ENCODE data around the gene RNF186.
"Not testable (repeated sequence)": the region's sequence is repeated elsewhere in the genome, so short reads cannot be mapped to it uniquely, and the experiment has no call there.

Gene RNF186
- total RNA-seq = 0 reads per million in 3 experiments

- no peak for DNase-seq
These were observed at the start of gene RNF186 for GRCh38 chr1:19814681-19815503. Gene RNF186 (minus strand): TSS chr1:19815283. CDS start chr1:19815101, 182 bp downstream.

GRCh38 chr1:19864570-19865160 is 49.6 kb upstream of the RNF186 start:
- DNase-seq = no peak

GRCh38 chr1:19862944-19863343 is 47.9 kb upstream of the RNF186 start:
- DNase-seq = no peak

- DNase-seq = no peak
These were observed 46.9 kb upstream of the RNF186 start for GRCh38 chr1:19861842-19862530.

- DNase-seq = no peak
These were observed 46.0 kb upstream of the RNF186 start for GRCh38 chr1:19861034-19861433.

- DNase-seq = no peak
These were observed 45.3 kb upstream of the RNF186 start for GRCh38 chr1:19860418-19860817.

- DNase-seq = no peak
These were observed 44.8 kb upstream of the RNF186 start for GRCh38 chr1:19859876-19860275.

GRCh38 chr1:19858893-19859292 is 43.8 kb upstream of the RNF186 start:
- DNase-seq = no peak

GRCh38 chr1:19854866-19855265 is 39.8 kb upstream of the RNF186 start:
- DNase-seq = no peak

GRCh38 chr1:19852036-19852435 is 37.0 kb upstream of the RNF186 start:
- no peak for DNase-seq

- DNase-seq = no peak
These were observed 35.1 kb upstream of the RNF186 start for GRCh38 chr1:19850214-19850613.

GRCh38 chr1:19849307-19849706 is 34.2 kb upstream of the RNF186 start:
- DNase-seq = not testable (repeated sequence)

GRCh38 chr1:19847334-19847733 is 32.3 kb upstream of the RNF186 start:
- not testable (repeated sequence) for DNase-seq

GRCh38 chr1:19846338-19846737 is 31.3 kb upstream of the RNF186 start:
- no peak for DNase-seq

- no peak for DNase-seq
These were observed 30.5 kb upstream of the RNF186 start for GRCh38 chr1:19845555-19845954.

GRCh38 chr1:19844731-19845495 is 29.8 kb upstream of the RNF186 start:
- no peak for DNase-seq

- no peak for DNase-seq
These were observed 25.1 kb upstream of the RNF186 start for GRCh38 chr1:19840228-19840627.

- no peak for DNase-seq
These were observed 22.8 kb upstream of the RNF186 start for GRCh38 chr1:19837866-19838265.

GRCh38 chr1:19835578-19835977 is 20.5 kb upstream of the RNF186 start:
- no peak for DNase-seq

- no peak for DNase-seq
These were observed 16.4 kb upstream of the RNF186 start for GRCh38 chr1:19831441-19831840.

- no peak for DNase-seq
These were observed 13.5 kb upstream of the RNF186 start for GRCh38 chr1:19828546-19828945.

- DNase-seq = no peak
These were observed 10.2 kb upstream of the RNF186 start for GRCh38 chr1:19825298-19825697.

- no peak for DNase-seq
These were observed 9.5 kb upstream of the RNF186 start for GRCh38 chr1:19824541-19824940.
